AG10803 (cell line): ENCODE measurements around the gene ANGPT4.

Experiments
- DNase-seq: peaks from one replicate; pipeline ENCODE4 v3.0.0; 2010; ENCODE audit warnings: low read depth
- H3K4me3 ChIP-seq: 2 replicates; pipeline ENCODE4 v1.5.1; 2011; ENCODE audit warnings: mild to moderate bottlenecking, low read length, control low read depth
- TF ChIP-seq, protein P1 (sequence below): conservative IDR thresholded peaks from 2 replicates; pipeline ENCODE4 v1.5.1; 2011; ENCODE audit warnings: mild to moderate bottlenecking, low read length, control low read depth, inconsistent platforms

ANGPT4 gene

DNA sequence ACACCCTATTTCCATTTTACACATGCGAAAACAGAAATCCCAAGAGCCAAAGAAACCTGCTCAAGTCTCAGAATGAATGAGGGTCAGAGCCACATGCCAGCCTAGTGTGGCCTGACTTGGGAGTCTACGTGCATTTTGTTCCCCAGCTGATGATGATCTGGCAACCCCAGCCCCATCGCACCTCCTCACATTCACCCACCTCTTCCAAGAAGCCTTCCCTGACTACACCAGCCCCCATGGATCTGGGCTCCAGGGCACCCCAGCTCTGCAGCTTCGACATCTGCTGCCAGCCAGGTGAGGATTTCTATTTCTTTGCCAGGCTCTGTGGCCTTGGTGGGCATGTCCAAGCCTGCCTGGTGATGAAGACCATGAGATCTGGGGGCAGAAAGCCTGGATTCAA, 41.0 kb downstream of the ANGPT4 start:
- no peak for DNase-seq
- TF ChIP-seq, protein P1, sequence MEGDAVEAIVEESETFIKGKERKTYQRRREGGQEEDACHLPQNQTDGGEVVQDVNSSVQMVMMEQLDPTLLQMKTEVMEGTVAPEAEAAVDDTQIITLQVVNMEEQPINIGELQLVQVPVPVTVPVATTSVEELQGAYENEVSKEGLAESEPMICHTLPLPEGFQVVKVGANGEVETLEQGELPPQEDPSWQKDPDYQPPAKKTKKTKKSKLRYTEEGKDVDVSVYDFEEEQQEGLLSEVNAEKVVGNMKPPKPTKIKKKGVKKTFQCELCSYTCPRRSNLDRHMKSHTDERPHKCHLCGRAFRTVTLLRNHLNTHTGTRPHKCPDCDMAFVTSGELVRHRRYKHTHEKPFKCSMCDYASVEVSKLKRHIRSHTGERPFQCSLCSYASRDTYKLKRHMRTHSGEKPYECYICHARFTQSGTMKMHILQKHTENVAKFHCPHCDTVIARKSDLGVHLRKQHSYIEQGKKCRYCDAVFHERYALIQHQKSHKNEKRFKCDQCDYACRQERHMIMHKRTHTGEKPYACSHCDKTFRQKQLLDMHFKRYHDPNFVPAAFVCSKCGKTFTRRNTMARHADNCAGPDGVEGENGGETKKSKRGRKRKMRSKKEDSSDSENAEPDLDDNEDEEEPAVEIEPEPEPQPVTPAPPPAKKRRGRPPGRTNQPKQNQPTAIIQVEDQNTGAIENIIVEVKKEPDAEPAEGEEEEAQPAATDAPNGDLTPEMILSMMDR = no peak
- H3K4me3 ChIP-seq = no peak overlapping the region

DNA sequence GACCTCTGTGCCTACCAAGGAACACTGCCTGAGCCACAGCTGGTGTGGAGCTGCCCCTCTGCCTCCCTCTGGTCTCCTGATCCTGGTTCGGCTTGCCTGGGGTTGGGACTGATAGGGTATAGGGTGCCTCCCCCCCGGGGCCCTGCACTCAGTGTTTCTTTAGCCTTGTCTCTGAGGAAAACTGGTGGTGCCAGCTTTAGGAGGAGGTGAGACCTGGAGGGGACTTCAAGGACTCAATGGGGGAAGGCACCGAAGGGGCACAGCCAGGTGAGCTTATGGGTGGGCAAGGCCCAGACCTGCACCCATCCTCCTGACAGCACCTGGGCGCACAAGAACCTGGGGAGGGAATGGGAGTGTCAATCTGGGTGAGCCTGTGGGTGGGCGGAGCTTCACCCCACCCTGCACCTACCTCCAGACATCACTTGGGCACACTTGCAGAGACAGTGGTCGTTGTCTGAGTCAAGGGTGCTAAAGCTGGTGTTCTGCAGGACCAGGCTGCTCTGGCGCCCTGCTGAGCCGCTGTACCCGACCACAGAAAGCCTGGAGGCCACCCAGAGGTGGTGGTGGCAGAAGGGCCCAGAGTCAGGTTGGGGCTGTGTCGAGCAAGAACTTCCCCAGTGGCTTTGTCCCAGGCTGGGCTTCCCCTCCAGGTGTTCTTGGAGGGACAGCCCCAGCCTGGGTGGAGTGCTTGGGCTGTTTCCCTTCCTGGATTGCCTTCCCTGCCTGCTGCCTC, 42.1 kb downstream of the ANGPT4 start:
- no peak overlapping the region for H3K4me3 ChIP-seq
- TF ChIP-seq, protein P1 = no peak
- DNase-seq = no peak

DNA sequence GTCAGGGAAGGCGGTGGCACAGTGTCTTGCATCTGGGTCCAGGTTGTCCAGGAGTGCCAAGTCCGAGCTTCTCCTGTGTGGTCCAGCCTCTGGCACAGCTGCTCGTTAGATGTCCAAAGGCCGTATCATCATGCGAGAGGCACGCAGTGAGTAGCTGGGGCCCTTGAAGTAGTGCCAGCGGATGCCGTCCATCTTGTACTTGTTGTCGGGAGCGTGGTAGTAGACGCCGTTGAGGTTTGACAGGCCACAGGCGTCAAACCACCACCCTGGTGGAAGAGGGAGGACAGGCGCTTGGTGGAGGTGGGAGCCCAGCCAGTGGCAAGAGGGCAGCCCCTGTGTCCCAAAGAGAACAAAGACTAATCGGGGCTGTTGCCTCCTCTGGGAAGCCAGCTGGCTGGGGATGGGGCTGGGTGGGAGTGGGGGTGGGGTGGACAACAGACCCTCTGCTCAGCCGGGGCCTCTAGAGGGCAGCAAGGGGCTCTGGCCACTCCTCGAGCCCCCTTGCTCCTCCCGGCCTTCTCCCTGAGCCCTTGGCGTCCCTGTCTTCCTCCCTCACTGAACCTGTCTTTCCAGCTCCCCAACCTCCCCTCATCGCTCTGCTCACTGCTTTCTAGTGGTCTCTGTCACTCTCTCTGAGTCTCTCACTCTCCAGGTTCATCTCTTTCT, 43.1 kb downstream of the ANGPT4 start:
- no peak overlapping the region for H3K4me3 ChIP-seq
- TF ChIP-seq, protein P1 = no peak
- no peak for DNase-seq

DNA sequence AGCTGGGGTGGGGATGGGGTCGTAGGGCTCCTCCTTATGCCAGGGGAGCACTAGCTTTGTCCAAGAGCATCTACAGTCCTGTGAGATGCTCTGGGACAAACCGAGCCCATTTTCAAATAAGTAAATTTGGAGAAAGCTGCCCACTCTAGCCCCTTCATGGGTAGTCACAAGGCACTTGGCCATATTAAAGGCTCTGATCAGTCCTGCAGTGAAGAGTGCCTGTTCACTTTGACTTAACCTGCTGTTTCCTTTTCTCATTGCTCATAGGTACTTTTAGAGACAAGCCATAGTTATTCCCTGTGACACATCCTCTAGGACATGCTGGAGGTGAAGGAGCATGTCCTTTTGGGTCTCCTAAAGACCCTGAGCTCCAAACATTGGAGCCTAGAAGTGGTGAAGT, 44.2 kb downstream of the ANGPT4 start:
- TF ChIP-seq, protein P1 = no peak
- DNase-seq = no peak
- H3K4me3 ChIP-seq = no peak overlapping the region

DNA sequence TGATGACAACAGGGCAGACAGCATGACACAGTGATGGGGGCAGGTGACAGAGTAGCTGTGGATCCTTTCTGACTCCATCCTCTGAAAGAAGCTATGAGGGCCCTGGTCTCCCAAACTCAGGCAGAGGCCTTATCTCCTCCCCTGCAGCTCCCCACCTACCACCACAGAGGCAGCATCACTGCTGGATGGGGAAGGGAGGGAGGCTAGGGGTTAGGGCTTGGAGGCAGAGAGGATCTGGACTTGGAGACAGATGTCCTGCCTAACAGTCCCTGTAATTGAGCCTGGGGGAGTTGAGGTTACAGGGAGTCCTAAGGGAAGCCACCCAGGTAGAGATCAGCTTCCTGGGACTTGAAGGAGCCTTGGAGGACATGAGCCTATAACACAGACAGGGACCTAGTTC, 44.7 kb downstream of the ANGPT4 start:
- no peak for DNase-seq
- no peak overlapping the region for H3K4me3 ChIP-seq
- TF ChIP-seq, protein P1 = no peak

DNA sequence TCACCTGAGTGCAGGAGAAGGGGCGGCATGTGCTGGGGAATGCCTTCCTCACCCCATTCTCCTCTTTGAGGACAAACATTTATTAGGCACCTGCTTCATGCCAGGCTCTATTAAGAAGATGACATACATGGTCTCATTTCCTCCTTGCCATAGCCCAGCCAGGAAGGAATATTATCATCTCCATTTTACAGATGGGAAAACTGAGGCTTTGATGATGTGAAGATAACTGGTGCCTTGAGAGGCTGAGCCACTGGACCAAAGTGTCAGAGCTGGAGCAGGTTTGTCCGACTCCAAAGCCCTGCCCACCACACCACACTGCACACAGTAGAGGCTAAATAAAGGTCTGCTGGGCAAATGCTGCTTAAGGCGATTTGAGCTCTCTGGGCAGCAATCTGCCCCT, 45.4 kb downstream of the ANGPT4 start:
- TF ChIP-seq, protein P1 = no peak
- no peak overlapping the region for H3K4me3 ChIP-seq
- no peak for DNase-seq

DNA sequence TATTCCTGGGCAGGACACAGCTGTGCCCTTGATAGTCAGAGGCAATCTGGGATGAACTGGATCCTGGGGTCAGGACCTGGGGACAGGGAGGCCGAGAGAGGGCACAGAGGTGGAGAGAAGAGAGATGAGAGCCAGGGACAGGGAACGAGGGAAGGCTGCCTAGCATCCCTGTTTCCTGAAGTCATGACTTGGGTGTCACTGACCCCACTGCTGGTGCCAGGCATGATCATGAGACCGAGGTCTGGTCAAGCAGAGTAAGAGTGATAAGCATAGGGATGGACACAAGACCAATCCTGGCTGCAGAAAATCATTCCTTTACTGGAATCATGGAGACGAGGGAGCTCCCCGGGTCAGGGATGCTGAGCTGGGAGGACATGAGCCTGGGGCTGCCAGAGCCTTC, 46.5 kb downstream of the ANGPT4 start:
- DNase-seq = no peak
- H3K4me3 ChIP-seq = no peak overlapping the region
- TF ChIP-seq, protein P1 = no peak
